DMS53 treated with DMSO at 0.1 percent for 48 hours (cell line): Measurements from ENCODE around the gene COMMD10.

Experiments used
- DNase-seq: peaks from one replicate; lab custom pipeline; 2025; ENCODE audit not compliant: unreplicated experiment; lab: John Stamatoyannopoulos, UW

Gene COMMD10

GRCh38 chr5:116209166-116209565 lies 124.3 kb downstream of the COMMD10 start:
- no peak for DNase-seq

GRCh38 chr5:116212225-116212624 lies 127.4 kb downstream of the COMMD10 start:
- DNase-seq = no peak

GRCh38 chr5:116216246-116216645 lies 131.4 kb downstream of the COMMD10 start:
- DNase-seq = no peak

- no peak for DNase-seq
These were observed 140.6 kb downstream of the COMMD10 start for GRCh38 chr5:116225281-116225922.

GRCh38 chr5:116229131-116229689 lies 144.4 kb downstream of the COMMD10 start:
- DNase-seq = no peak

- DNase-seq = no peak
These were observed 146.5 kb downstream of the COMMD10 start for GRCh38 chr5:116231288-116231687.

- no peak for DNase-seq
These were observed 149.9 kb downstream of the COMMD10 start for GRCh38 chr5:116234681-116235080.

- DNase-seq = no peak
These were observed 153.2 kb downstream of the COMMD10 start for GRCh38 chr5:116237917-116238500.

- no peak for DNase-seq
These were observed 157.5 kb downstream of the COMMD10 start for GRCh38 chr5:116242343-116242742.

GRCh38 chr5:116248432-116248831 lies 163.6 kb downstream of the COMMD10 start:
- DNase-seq = no peak

- DNase-seq = no peak
These were observed 164.8 kb downstream of the COMMD10 start for GRCh38 chr5:116249648-116250047.

GRCh38 chr5:116256717-116257116 lies 171.9 kb downstream of the COMMD10 start:
- DNase-seq = no peak

- no peak for DNase-seq
These were observed 180.6 kb downstream of the COMMD10 start for GRCh38 chr5:116265471-116265870.

GRCh38 chr5:116271446-116272025 lies 186.7 kb downstream of the COMMD10 start:
- no peak for DNase-seq

- DNase-seq = no peak
These were observed 187.6 kb downstream of the COMMD10 start for GRCh38 chr5:116272281-116272941.

- no peak for DNase-seq
These were observed 188.8 kb downstream of the COMMD10 start for GRCh38 chr5:116273448-116274242.

- DNase-seq = no peak
These were observed 189.4 kb downstream of the COMMD10 start for GRCh38 chr5:116274251-116274650.

GRCh38 chr5:116275282-116275681 lies 190.5 kb downstream of the COMMD10 start:
- DNase-seq = no peak

GRCh38 chr5:116276952-116277351 lies 192.1 kb downstream of the COMMD10 start:
- DNase-seq = no peak

- no peak for DNase-seq
These were observed 195.5 kb downstream of the COMMD10 start for GRCh38 chr5:116280149-116280803.
